Measurements from ENCODE around the gene HENMT1. TPM values are rescaled to one million over a fixed set of nuclear protein-coding genes. Genes with fewer than 3 reads are reported as not detected.

Gene HENMT1
- total RNA-seq (1 to 10 TPM; 3.6 to 5.7 TPM), polyA plus RNA-seq (1 to 10 TPM; 3.4 to 7.8 TPM)
- long read RNA-seq, donor 1, partial matches to known transcripts: 0 of 1 reads
- long read RNA-seq, donor 1, other reads (novel, unspliced or antisense): 0 of 1 reads
- long read RNA-seq, donor 2, partial matches to known transcripts: 0 of 1 reads
- long read RNA-seq, donor 2, other reads (novel, unspliced or antisense): 0 of 1 reads
- long read RNA-seq, donor 3, partial matches to known transcripts: 0 of 1 reads
- long read RNA-seq, donor 3, other reads (novel, unspliced or antisense): 0 of 1 reads
- long read RNA-seq, donor 4: 0 reads
- long read RNA-seq, donor 5, partial matches to known transcripts: 0 of 2 reads
- long read RNA-seq, donor 5, other reads (novel, unspliced or antisense): 0 of 2 reads

GRCh38 chr1:108661030-108661609 is at the start of gene HENMT1:
TSS of gene HENMT1 (minus strand) at chr1:108661093. CDS start at chr1:108659884, 1,209 bp downstream.
- DNase-seq: peak; percentile 84 to 85 (median 85)
- WGBS, 2 donors: 0 to 1% methylated on average over 81 of the region's 81 CpGs
- H3K36me3 ChIP-seq (ENCODE audit: control insufficient read depth in 4 of 4, insufficient read depth in 4 of 4, low read length in 4 of 4): peaks cover 0 to 1% (median 0%) of the 10 kb centered on the region in 4 donors

DNA sequence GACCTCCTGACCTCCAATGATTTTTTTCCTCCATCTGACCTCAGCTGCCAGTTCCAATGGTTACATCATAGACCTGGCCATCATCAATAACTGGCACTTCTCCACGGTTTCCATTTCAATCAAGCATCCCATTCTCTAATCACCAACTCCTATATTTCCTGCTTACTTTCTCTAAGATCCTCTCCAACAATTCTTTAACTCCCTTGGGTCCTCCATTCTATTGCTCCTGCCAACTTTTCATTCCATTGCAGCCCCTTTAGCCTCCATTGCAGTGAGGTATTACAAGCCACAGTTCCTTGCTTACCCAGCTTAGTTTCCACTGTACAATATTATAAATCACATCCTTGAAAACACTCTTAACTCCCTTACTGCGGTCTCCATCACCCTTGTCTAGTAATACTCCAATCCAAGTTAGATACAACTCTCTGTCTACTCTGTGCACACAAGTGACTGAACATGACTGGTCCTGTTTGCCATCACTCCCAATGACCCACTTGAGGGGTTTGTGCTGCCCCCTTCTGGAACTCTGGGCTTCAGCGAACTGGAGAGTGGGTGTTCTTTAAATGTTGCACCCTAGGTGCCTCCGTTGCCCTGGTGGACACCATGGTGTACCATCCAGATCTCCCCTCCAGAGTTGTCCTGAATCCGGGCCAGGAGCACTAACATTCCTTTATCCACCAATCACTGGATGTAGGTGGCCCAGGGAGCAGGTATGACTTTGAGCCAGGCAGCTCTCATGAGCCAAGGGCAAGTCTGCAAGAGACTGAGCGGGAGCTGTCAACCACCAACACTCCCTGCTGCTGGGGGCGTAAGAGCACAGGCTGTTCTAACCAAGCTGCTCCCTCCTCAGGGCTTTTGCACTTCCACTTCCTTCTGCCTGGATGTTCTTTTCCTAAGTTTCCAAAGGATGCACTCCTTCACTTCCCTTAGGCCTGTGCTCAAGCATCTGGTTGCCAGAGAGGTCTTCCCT is 48.1 kb upstream of the HENMT1 start:
- Histone ChIP-seq H3K27me3 (ENCODE audit: control insufficient read depth in 3 of 3, insufficient read depth in 3 of 3, low read length in 2 of 3) (no peaks in the 10 kb centered on the region), H3K27ac (ENCODE audit: low read depth in 1 of 2, low read length in 1 of 2) (no peak overlapping the region), H3K4me1 (ENCODE audit: control insufficient read depth in 5 of 5, insufficient read depth in 5 of 5, low read length in 5 of 5) (peaks cover 0 to 3% (median 0%) of the 10 kb centered on the region in 5 donors), H3K9me3 (ENCODE audit: control insufficient read depth in 4 of 4, insufficient read depth in 3 of 4, low read length in 3 of 4) (no peaks in the 10 kb centered on the region), H3K9ac (ENCODE audit: insufficient read depth in 1 of 2, low read length in 2 of 2) (no peak overlapping the region), H3K36me3 (ENCODE audit: control insufficient read depth in 4 of 4, insufficient read depth in 4 of 4, low read length in 4 of 4) (no peaks in the 10 kb centered on the region), H3K4me3 (no peak overlapping the region)
- no peak for ATAC-seq (ENCODE audit: insufficient read depth, low FRiP score)
- no peak for DNase-seq
- WGBS, 2 donors: 68 to 75% methylated on average over 7 of the region's 7 CpGs
- TF ChIP-seq, protein P1, sequence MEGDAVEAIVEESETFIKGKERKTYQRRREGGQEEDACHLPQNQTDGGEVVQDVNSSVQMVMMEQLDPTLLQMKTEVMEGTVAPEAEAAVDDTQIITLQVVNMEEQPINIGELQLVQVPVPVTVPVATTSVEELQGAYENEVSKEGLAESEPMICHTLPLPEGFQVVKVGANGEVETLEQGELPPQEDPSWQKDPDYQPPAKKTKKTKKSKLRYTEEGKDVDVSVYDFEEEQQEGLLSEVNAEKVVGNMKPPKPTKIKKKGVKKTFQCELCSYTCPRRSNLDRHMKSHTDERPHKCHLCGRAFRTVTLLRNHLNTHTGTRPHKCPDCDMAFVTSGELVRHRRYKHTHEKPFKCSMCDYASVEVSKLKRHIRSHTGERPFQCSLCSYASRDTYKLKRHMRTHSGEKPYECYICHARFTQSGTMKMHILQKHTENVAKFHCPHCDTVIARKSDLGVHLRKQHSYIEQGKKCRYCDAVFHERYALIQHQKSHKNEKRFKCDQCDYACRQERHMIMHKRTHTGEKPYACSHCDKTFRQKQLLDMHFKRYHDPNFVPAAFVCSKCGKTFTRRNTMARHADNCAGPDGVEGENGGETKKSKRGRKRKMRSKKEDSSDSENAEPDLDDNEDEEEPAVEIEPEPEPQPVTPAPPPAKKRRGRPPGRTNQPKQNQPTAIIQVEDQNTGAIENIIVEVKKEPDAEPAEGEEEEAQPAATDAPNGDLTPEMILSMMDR (IDR thresholded peaks at IDR 0.05; ENCODE audit: control extremely low read depth, extremely low read depth): no peak

More at GRCh38 chr1:108661030-108661609, at the start of gene HENMT1:
- Histone ChIP-seq H3K27ac (ENCODE audit: low read depth in 1 of 2, low read length in 1 of 2) (peak within 1 kb of the TSS; percentile 76 to 100), H3K9me3 (ENCODE audit: control insufficient read depth in 4 of 4, insufficient read depth in 3 of 4, low read length in 3 of 4) (no peaks in the 10 kb centered on the region), H3K4me1 (ENCODE audit: control insufficient read depth in 5 of 5, insufficient read depth in 5 of 5, low read length in 5 of 5) (peaks cover 0 to 10% (median 0%) of the 10 kb centered on the region in 5 donors), H3K4me3 (peak within 1 kb of the TSS; percentile 63), H3K9ac (ENCODE audit: insufficient read depth in 1 of 2, low read length in 2 of 2) (peak within 1 kb of the TSS; percentile 70 to 81), H3K27me3 (ENCODE audit: control insufficient read depth in 3 of 3, insufficient read depth in 3 of 3, low read length in 2 of 3) (no peaks in the 10 kb centered on the region)
- ATAC-seq (ENCODE audit: insufficient read depth, low FRiP score): peak; percentile 92
- TF ChIP-seq, protein P1 (IDR thresholded peaks at IDR 0.05; ENCODE audit: control extremely low read depth, extremely low read depth): no peak

DNA sequence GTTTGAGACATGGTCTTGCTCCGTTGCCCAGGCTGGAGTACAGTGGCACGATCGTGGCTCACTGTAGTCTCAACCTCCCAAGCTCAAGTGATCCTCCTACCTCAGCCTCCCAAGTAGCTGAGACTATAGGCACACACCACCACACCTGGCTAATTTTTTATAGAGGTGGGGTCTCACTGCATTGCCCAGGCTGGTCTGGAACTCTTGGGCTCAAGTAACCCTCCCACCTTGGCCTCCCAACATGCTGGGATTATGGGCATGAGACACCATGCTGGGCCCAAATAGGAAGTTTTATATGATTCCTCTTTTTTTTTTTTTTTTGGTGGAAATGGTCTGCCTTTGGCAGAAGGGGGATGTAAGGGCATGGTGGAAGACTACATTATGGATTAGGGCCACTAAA is 45.8 kb upstream of the HENMT1 start:
- Histone ChIP-seq H3K27ac (ENCODE audit: low read depth in 1 of 2, low read length in 1 of 2) (no peak overlapping the region), H3K27me3 (ENCODE audit: control insufficient read depth in 3 of 3, insufficient read depth in 3 of 3, low read length in 2 of 3) (no peaks in the 10 kb centered on the region), H3K9me3 (ENCODE audit: control insufficient read depth in 4 of 4, insufficient read depth in 3 of 4, low read length in 3 of 4) (no peaks in the 10 kb centered on the region), H3K4me1 (ENCODE audit: control insufficient read depth in 5 of 5, insufficient read depth in 5 of 5, low read length in 5 of 5) (peaks cover 0 to 4% (median 0%) of the 10 kb centered on the region in 5 donors), H3K9ac (ENCODE audit: insufficient read depth in 1 of 2, low read length in 2 of 2) (no peak overlapping the region), H3K36me3 (ENCODE audit: control insufficient read depth in 4 of 4, insufficient read depth in 4 of 4, low read length in 4 of 4) (peaks cover 0 to 3% (median 0%) of the 10 kb centered on the region in 4 donors), H3K4me3 (no peak overlapping the region)
- TF ChIP-seq, protein P1 (IDR thresholded peaks at IDR 0.05; ENCODE audit: control extremely low read depth, extremely low read depth): no peak
- no peak for ATAC-seq (ENCODE audit: insufficient read depth, low FRiP score)
- no peak for DNase-seq
- 92 to 100% methylated on average over 3 of the region's 3 CpGs for WGBS, 2 donors

Data from lung (tissue), 16 donors.